ENCODE measurements around the gene TACO1.

The TACO1 gene

DNA sequence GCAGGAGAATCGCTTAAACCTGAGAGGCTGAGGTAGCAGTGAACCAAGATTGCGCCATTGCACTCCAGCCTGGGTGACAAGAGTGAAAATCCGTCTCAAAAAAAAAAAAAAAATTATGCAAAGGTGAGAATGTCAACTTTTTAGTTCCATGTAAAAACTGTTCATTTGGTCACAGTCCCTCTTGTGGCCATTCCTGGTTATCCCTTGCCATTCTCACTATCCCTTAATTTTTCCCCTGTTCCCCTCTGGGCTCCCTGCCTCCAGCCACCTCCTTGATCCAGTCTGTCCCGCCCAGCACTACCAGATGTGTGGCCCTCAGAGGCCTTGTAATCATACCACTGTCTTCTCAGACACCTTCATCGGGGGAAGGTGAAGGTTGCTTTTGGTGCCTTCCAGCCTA is 27.1 kb upstream of the TACO1 start:
- DNase-seq (ENCODE audit: low read depth): no peak
- no peak overlapping the region for H3K4me3 ChIP-seq (ENCODE audit: low read depth, low read length)
- TF ChIP-seq POLR2A (IDR thresholded peaks at IDR 0.05; ENCODE audit: extremely low read depth, insufficient read length) (no peak), MAX (IDR thresholded peaks at IDR 0.05; ENCODE audit: low read depth, low read length) (no peak), MYC (IDR thresholded peaks at IDR 0.05; ENCODE audit: low read depth, low read length) (no peak)
- TF ChIP-seq, protein P1, sequence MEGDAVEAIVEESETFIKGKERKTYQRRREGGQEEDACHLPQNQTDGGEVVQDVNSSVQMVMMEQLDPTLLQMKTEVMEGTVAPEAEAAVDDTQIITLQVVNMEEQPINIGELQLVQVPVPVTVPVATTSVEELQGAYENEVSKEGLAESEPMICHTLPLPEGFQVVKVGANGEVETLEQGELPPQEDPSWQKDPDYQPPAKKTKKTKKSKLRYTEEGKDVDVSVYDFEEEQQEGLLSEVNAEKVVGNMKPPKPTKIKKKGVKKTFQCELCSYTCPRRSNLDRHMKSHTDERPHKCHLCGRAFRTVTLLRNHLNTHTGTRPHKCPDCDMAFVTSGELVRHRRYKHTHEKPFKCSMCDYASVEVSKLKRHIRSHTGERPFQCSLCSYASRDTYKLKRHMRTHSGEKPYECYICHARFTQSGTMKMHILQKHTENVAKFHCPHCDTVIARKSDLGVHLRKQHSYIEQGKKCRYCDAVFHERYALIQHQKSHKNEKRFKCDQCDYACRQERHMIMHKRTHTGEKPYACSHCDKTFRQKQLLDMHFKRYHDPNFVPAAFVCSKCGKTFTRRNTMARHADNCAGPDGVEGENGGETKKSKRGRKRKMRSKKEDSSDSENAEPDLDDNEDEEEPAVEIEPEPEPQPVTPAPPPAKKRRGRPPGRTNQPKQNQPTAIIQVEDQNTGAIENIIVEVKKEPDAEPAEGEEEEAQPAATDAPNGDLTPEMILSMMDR (IDR thresholded peaks at IDR 0.05; ENCODE audit: low read depth, low read length): no peak

GRCh38 chr17:63578027-63578768 is 22.5 kb upstream of the TACO1 start:
- DNase-seq (ENCODE audit: low read depth): no peak
- H3K4me3 ChIP-seq (ENCODE audit: low read depth, low read length): no peak overlapping the region

GRCh38 chr17:63578769-63579111 is 22.0 kb upstream of the TACO1 start:
- no peak overlapping the region for H3K4me3 ChIP-seq (ENCODE audit: low read depth, low read length)
- DNase-seq (ENCODE audit: low read depth): no peak
- TF ChIP-seq, protein P1 (IDR thresholded peaks at IDR 0.05; ENCODE audit: low read depth, low read length): no peak

More at GRCh38 chr17:63578027-63578768, 22.5 kb upstream of the TACO1 start:
- no peak for TF ChIP-seq MAX (IDR thresholded peaks at IDR 0.05; ENCODE audit: low read depth, low read length)
- TF ChIP-seq, protein P1 (IDR thresholded peaks at IDR 0.05; ENCODE audit: low read depth, low read length): no peak
- TF ChIP-seq POLR2A (IDR thresholded peaks at IDR 0.05; ENCODE audit: extremely low read depth, insufficient read length): no peak
- no peak for TF ChIP-seq MYC (IDR thresholded peaks at IDR 0.05; ENCODE audit: low read depth, low read length)

- no peak overlapping the region for H3K4me3 ChIP-seq (ENCODE audit: low read depth, low read length)
- TF ChIP-seq, protein P1 (IDR thresholded peaks at IDR 0.05; ENCODE audit: low read depth, low read length): no peak
- no peak for TF ChIP-seq POLR2A (IDR thresholded peaks at IDR 0.05; ENCODE audit: extremely low read depth, insufficient read length)
- TF ChIP-seq MAX (IDR thresholded peaks at IDR 0.05; ENCODE audit: low read depth, low read length): no peak
- TF ChIP-seq MYC (IDR thresholded peaks at IDR 0.05; ENCODE audit: low read depth, low read length): no peak
- DNase-seq (ENCODE audit: low read depth): no peak
Measured at GRCh38 chr17:63579633-63580032, 21.1 kb upstream of the TACO1 start.

DNA sequence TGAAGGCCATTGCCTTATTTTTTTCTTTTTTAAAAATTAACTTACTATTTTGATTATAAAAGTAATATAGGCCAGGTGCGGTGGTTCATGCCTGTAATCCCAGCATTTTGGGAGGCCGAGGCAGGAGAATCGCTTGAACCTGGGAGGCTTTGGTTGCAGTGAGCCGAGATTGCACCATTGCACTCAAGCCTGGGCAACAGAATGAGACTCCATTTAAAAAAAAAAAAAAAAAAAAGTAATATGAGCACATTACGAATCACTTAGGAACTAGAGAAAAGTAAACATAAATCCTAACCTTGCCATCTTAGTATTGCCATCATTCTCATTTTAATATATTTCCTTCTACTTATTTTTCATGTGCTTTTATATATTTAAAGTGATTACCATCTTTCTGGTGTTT is 12.9 kb upstream of the TACO1 start:
- DNase-seq (ENCODE audit: low read depth): no peak
- TF ChIP-seq MYC (IDR thresholded peaks at IDR 0.05; ENCODE audit: low read depth, low read length) (no peak), POLR2A (IDR thresholded peaks at IDR 0.05; ENCODE audit: extremely low read depth, insufficient read length) (no peak), MAX (IDR thresholded peaks at IDR 0.05; ENCODE audit: low read depth, low read length) (no peak)
- TF ChIP-seq, protein P1 (IDR thresholded peaks at IDR 0.05; ENCODE audit: low read depth, low read length): no peak

DNA sequence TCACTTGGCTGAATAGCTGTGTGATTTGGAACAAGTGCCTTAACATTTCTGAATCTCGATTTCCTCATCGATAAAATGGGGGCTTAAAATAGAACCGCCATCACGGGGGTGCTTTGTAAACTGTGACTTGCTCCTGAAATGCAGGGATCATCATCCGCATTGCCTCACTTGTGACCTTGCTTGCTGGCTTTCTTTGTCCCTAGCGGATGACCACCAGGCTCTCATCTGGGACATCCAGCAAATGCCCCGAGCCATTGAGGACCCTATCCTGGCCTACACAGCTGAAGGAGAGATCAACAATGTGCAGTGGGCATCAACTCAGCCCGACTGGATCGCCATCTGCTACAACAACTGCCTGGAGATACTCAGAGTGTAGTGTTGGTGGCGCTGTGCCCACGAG is 11.9 kb upstream of the TACO1 start:
- no peak for DNase-seq (ENCODE audit: low read depth)
- TF ChIP-seq, protein P1 (IDR thresholded peaks at IDR 0.05; ENCODE audit: low read depth, low read length): no peak
- no peak for TF ChIP-seq POLR2A (IDR thresholded peaks at IDR 0.05; ENCODE audit: extremely low read depth, insufficient read length)
- no peak overlapping the region for H3K4me3 ChIP-seq (ENCODE audit: low read depth, low read length)

More for the DNA sequence above, 12.9 kb upstream of the TACO1 start:
- no peak overlapping the region for H3K4me3 ChIP-seq (ENCODE audit: low read depth, low read length)
